HG02981 (cell line): ENCODE data around the gene CXCL16.
"Not testable (repeated sequence)": the region's sequence is repeated elsewhere in the genome, so short reads cannot be mapped to it uniquely, and the experiment has no call there.

Source experiments
- ATAC-seq: cut with Tn5 transposase; IDR thresholded peaks from one replicate; pipeline ENCODE4 v1.9.1; 2021; ENCODE audit warnings: mild to moderate bottlenecking, moderate library complexity; ENCODE audit not compliant: unreplicated experiment

Gene CXCL16

GRCh38 chr17:4722678-4723240 lies 17.0 kb downstream of the CXCL16 start:
- no peak for ATAC-seq

GRCh38 chr17:4721203-4722135 lies 18.3 kb downstream of the CXCL16 start:
- no peak for ATAC-seq

- ATAC-seq = no peak
These were observed 18.9 kb downstream of the CXCL16 start for GRCh38 chr17:4720787-4721186.

GRCh38 chr17:4719684-4720221 lies 20.0 kb downstream of the CXCL16 start:
- no peak for ATAC-seq

GRCh38 chr17:4719146-4719545 lies 20.6 kb downstream of the CXCL16 start:
- no peak for ATAC-seq

- no peak for ATAC-seq
These were observed 21.5 kb downstream of the CXCL16 start for GRCh38 chr17:4718276-4718675.

GRCh38 chr17:4717791-4718190 lies 21.9 kb downstream of the CXCL16 start:
- ATAC-seq = no peak

- ATAC-seq = no peak
These were observed 23.6 kb downstream of the CXCL16 start for GRCh38 chr17:4716081-4716480.

GRCh38 chr17:4715063-4715744 lies 24.5 kb downstream of the CXCL16 start:
- ATAC-seq = no peak

- not testable (repeated sequence) for ATAC-seq
These were observed 25.2 kb downstream of the CXCL16 start for GRCh38 chr17:4714340-4715062.

GRCh38 chr17:4712526-4712925 lies 27.2 kb downstream of the CXCL16 start:
- no peak for ATAC-seq

GRCh38 chr17:4711661-4712181 lies 28.0 kb downstream of the CXCL16 start:
- ATAC-seq = no peak

GRCh38 chr17:4710693-4711634 lies 28.8 kb downstream of the CXCL16 start:
- no peak for ATAC-seq

GRCh38 chr17:4709794-4710692 lies 29.7 kb downstream of the CXCL16 start, which contains the start of gene ARRB2:
Gene ARRB2, plus strand, starts transcription at chr17:4710632. Its CDS starts 90 bp downstream, at chr17:4710722.
- ATAC-seq = peak; percentile 76

GRCh38 chr17:4708436-4708835 lies 31.3 kb downstream of the CXCL16 start:
- ATAC-seq = no peak

GRCh38 chr17:4706121-4706520 lies 33.6 kb downstream of the CXCL16 start:
- no peak for ATAC-seq

- no peak for ATAC-seq
These were observed 34.7 kb downstream of the CXCL16 start for GRCh38 chr17:4704991-4705390.

GRCh38 chr17:4704574-4704907 lies 35.2 kb downstream of the CXCL16 start:
- not testable (repeated sequence) for ATAC-seq

- no peak for ATAC-seq
These were observed 36.4 kb downstream of the CXCL16 start for GRCh38 chr17:4703330-4703691.
